Prostate gland (tissue), 2 donors: Measurements from ENCODE around the gene POFUT2.

Source experiments
- POLR2A ChIP-seq: fragments of 450-650 bp; IDR thresholded peaks from one replicate; pipeline ENCODE4 v1.6.1; 2016; ENCODE audit warnings: antibody characterized with exemption, mild to moderate bottlenecking
- POLR2AphosphoS5 ChIP-seq: sonication (generic); formaldehyde crosslinking; IDR thresholded peaks from one replicate; pipeline ENCODE4 v1.6.1; 2017; ENCODE audit warnings: antibody characterized with exemption
- TF ChIP-seq, protein P1 (sequence below), 4 experiments: fragments of 200-600 bp in 2 of 4; fragments of 450-650 bp in 2 of 4; sonication (generic) in 2 of 4; IDR thresholded peaks; 1 replicate in 3 of 4; 2 replicates in 1 of 4; pipeline ENCODE4 v1.5.1; 2016 to 2019; ENCODE audit warnings: antibody characterized with exemption in 4 of 4, mild to moderate bottlenecking in 2 of 4, moderate library complexity in 2 of 4

DNA sequence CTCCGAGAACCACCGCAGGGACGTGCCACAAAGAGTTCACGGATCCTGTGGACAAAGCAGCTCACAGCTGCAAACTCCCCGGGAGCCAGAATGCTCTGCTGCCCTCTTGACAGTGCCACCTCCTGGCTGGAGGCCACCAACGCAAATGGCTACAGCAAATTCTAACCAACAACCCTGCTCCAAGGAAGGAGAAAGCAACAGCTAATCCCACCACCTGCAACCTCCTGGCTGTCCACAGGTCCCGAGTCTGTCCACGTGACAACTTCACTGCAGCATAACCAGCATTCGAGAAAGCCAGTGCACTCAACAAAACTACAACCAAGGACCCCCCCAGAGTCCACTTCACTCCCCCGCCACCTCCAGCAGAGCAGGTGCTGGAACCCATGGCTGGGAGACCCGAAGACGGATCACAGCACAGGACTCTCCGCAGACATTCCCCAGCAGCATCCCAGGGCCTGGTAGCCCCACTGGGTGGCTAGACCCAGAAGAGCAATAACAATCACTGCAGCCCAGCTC lies 17.3 kb downstream of the POFUT2 start:
- TF ChIP-seq, protein P1, sequence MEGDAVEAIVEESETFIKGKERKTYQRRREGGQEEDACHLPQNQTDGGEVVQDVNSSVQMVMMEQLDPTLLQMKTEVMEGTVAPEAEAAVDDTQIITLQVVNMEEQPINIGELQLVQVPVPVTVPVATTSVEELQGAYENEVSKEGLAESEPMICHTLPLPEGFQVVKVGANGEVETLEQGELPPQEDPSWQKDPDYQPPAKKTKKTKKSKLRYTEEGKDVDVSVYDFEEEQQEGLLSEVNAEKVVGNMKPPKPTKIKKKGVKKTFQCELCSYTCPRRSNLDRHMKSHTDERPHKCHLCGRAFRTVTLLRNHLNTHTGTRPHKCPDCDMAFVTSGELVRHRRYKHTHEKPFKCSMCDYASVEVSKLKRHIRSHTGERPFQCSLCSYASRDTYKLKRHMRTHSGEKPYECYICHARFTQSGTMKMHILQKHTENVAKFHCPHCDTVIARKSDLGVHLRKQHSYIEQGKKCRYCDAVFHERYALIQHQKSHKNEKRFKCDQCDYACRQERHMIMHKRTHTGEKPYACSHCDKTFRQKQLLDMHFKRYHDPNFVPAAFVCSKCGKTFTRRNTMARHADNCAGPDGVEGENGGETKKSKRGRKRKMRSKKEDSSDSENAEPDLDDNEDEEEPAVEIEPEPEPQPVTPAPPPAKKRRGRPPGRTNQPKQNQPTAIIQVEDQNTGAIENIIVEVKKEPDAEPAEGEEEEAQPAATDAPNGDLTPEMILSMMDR (IDR thresholded peaks at IDR 0.05) = no peak
- TF ChIP-seq POLR2A = no peak
- no peak for TF ChIP-seq POLR2AphosphoS5
